Keratinocyte (primary cell): ENCODE results near the gene RND3.

Experiments
- EZH2 ChIP-seq: IDR thresholded peaks from one replicate; pipeline ENCODE4 v1.6.1; 2012; ENCODE audit warnings: inconsistent platforms, mild to moderate bottlenecking, low read length, moderate library complexity
- TF ChIP-seq, protein P1 (sequence below), 3 experiments: IDR thresholded peaks in 1 of 3; conservative IDR thresholded peaks in 1 of 3; optimal IDR thresholded peaks in 1 of 3; 2 replicates in 2 of 3; 3 replicates in 1 of 3; pipeline versions ENCODE3 to v1.5.1; 2011; ENCODE audit warnings: low read length in 3 of 3, mild to moderate bottlenecking in 3 of 3, moderate library complexity in 2 of 3, control low read depth in 1 of 3, inconsistent platforms in 1 of 3; ENCODE audit not compliant: insufficient read depth in 2 of 3; ENCODE audit errors: extremely low read depth in 1 of 3

DNA sequence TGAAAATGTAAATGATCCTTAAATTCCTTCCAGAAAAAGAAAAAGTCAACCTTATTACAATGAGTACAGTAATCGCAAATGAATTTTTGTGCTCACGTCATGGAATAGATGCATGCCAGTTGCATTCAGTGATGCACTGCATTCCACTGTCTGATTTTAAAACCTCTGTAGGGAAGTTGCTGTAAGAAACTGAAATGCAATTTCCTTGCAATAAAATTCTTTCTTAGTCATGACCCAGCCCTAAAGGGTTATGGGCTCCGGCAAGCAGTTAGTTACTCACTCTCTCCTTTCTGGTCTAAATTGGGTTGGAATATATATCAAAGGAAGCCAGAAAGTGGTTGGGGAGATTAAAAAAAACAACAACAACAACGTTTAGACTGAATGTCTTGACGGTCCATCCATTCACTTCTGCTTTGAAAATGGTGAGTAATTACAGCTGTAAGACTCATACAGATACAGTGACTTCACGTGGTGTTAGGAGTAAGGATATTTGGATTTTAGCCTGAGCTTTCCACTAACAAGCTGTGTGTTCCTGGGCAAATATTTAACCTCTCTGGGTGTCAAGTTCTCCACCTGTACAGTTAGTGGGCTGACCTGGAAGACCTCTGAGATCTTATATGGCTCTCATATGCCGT lies 8.6 kb upstream of the RND3 start:
- TF ChIP-seq, protein P1, sequence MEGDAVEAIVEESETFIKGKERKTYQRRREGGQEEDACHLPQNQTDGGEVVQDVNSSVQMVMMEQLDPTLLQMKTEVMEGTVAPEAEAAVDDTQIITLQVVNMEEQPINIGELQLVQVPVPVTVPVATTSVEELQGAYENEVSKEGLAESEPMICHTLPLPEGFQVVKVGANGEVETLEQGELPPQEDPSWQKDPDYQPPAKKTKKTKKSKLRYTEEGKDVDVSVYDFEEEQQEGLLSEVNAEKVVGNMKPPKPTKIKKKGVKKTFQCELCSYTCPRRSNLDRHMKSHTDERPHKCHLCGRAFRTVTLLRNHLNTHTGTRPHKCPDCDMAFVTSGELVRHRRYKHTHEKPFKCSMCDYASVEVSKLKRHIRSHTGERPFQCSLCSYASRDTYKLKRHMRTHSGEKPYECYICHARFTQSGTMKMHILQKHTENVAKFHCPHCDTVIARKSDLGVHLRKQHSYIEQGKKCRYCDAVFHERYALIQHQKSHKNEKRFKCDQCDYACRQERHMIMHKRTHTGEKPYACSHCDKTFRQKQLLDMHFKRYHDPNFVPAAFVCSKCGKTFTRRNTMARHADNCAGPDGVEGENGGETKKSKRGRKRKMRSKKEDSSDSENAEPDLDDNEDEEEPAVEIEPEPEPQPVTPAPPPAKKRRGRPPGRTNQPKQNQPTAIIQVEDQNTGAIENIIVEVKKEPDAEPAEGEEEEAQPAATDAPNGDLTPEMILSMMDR (optimal IDR thresholded peaks at IDR 0.05 in 1 of 3, IDR thresholded peaks at IDR 0.05 in 1 of 3, conservative IDR thresholded peaks at IDR 0.05 in 1 of 3; ENCODE audit: extremely low read depth in 1 of 3, insufficient read depth in 2 of 3, low read length in 3 of 3), result no peak
- TF ChIP-seq EZH2, result no peak
